Activated CD8-positive, alpha-beta T cell treated with anti-CD3 and anti-CD28 coated beads, Interleukin-2, amount 10 ng/mL, durations not matched to agents 7 days and 5 days (primary cell): Measurements from ENCODE around the gene CMTM7. TPM values are rescaled to one million over a fixed set of nuclear protein-coding genes. Genes with fewer than 3 reads are reported as not detected.

Experiments
- ATAC-seq: fragments of 150-1000 bp; cut with Tn5 transposase; one replicate; pipeline ENCODE4 v1.10.0; 2021; ENCODE audit warnings: moderate library complexity
- CTCF ChIA-PET: fragments of 350-600 bp; sonication (Branson Sonifier 250); formaldehyde crosslinking; loops from one replicate; lab custom pipeline; 2021; ENCODE audit warnings: antibody characterized with exemption; lab: Charles Lee
- POLR2A ChIA-PET: fragments of 350-600 bp; sonication (Branson Sonifier 250); formaldehyde crosslinking; loops from one replicate; lab custom pipeline; 2021; ENCODE audit warnings: antibody characterized with exemption; lab: Charles Lee
- DNase-seq: peaks from one replicate; pipeline ENCODE4 v3.0.0-alpha.2; 2020
- H3K27ac Mint-ChIP-seq: one replicate; pipeline ENCODE4 v1.8.0; 2021; ENCODE audit warnings: mild to moderate bottlenecking, mixed read lengths
- H3K27me3 Mint-ChIP-seq: one replicate; pipeline ENCODE4 v1.8.0; 2021; ENCODE audit warnings: low read depth, mixed read lengths
- H3K36me3 Mint-ChIP-seq: one replicate; pipeline ENCODE4 v1.8.0; 2021; ENCODE audit warnings: low read depth, mixed read lengths
- H3K4me1 Mint-ChIP-seq: one replicate; pipeline ENCODE4 v1.8.0; 2021; ENCODE audit warnings: low read depth, mixed read lengths
- H3K4me3 Mint-ChIP-seq: one replicate; pipeline ENCODE4 v1.8.0; 2021; ENCODE audit warnings: mild to moderate bottlenecking, mixed read lengths
- H3K9me3 Mint-ChIP-seq: one replicate; pipeline ENCODE4 v1.8.0; 2022; ENCODE audit warnings: mixed read lengths; ENCODE audit not compliant: insufficient read depth
- total RNA-seq, 2 experiments: library from RNA; stranded (reverse); gene quantifications; one replicate each; pipeline ENCODE4 v1.2.3, GENCODE V29; 2021

Gene CMTM7
- total RNA-seq, 2 experiments from 2014 or later, result 38.3 to 42.3 TPM

DNA sequence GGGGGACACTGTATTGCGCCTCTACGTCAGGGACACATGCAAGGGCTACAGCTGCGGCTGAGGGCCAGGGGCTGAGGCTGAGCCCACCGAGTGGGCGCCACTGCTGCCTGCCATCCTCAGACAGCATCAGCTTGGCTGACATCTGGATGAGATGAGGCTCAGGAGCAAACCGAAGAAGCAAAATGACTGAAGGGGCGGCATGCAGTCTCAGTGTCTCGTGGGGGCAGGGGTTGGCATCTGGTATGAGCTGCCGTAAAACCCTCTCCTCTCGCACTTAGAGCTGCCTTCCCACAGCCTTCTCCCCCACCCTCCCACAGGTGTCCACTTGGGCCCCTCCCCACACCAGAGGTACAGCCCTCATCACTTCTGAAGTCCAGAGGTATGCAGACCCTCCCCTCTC is 24.2 kb upstream of the CMTM7 start:
- ATAC-seq, result no peak
- H3K36me3 Mint-ChIP-seq, result no peaks in the 10 kb centered on the region
- CTCF ChIA-PET, result interaction anchor here (1.1 to 2.5 kb wide), 4 partner anchors 28 to 127 kb away, joined by 3 to 8 read pairs (median 6); no protein-coding TSS in a partner anchor

DNA sequence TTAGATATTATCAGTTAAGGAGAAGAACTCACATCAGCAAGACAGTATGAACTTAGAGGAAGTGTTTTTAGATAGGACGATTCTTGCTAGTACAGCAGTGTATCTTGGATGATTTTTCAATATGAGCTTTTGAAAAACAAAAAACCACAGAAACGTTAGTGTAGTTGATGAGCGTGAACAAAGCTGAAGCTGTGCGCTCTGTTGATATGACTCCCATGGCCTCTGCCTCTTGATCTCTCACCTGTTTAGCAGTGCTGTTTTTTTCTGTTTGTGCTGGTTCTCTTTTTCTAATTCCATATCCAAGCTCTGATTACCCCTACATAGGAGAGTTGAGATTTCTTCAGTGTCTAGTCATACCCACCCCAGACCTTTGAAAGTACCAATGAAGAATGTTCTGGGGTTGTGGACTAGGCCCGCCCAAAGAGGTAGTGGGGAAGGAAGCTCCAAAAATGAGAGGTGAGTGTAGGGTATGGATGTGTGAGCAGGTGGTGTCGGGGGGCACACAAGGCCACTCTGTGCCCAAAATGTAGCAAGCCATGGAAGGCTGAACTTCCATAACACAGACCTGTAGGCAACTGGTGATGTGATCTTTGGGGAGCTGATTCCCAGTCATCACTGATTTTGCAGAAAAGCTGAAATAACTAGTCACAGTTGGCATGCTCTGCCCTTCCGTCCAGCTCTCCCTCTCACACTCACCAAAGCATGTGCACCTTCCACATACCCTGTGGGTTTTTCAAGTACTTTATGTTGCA is 20.0 kb upstream of the CMTM7 start:
- Mint-ChIP-seq H3K27me3 (no peaks in the 10 kb centered on the region), H3K4me1 (peaks cover 34% of the 10 kb centered on the region), H3K36me3 (no peaks in the 10 kb centered on the region), H3K9me3 (no peaks in the 10 kb centered on the region), H3K4me3 (no peak overlapping the region), H3K27ac (peak overlapping the region; percentile 66)
- CTCF ChIA-PET, result interaction anchor here (0.8 to 5.4 kb wide), 23 partner anchors 8 to 196 kb away, joined by 3 to 45 read pairs (median 5); partner anchors contain the start of gene CMTM7
- POLR2A ChIA-PET, result interaction anchor here (0.6 to 1.8 kb wide), 9 partner anchors 10 to 96 kb away, joined by 3 to 8 read pairs (median 4); partner anchors contain the start of gene CMTM7
- ATAC-seq (peak; percentile 43), DNase-seq (no peak)

More for the DNA sequence above, 24.2 kb upstream of the CMTM7 start:
- DNase-seq, result no peak
- POLR2A ChIA-PET, result interaction anchor here (0.6 kb wide), 1 partner anchor 140 kb away, joined by 3 read pairs; no protein-coding TSS in a partner anchor
- Mint-ChIP-seq H3K27ac (no peak overlapping the region), H3K4me3 (no peak overlapping the region), H3K9me3 (no peaks in the 10 kb centered on the region), H3K27me3 (no peaks in the 10 kb centered on the region), H3K4me1 (peaks cover 25% of the 10 kb centered on the region)

GRCh38 chr3:32372213-32372490 is 19.5 kb upstream of the CMTM7 start:
- ChIA-PET POLR2A (interaction anchor here (0.9 to 1.8 kb wide), 8 partner anchors 10 to 96 kb away, joined by 3 to 8 read pairs (median 4); partner anchors contain the start of gene CMTM7), CTCF (interaction anchor here (0.8 to 5.4 kb wide), 21 partner anchors 9 to 196 kb away, joined by 3 to 45 read pairs (median 5); partner anchors contain the start of gene CMTM7)
- H3K4me1 Mint-ChIP-seq, result peaks cover 31% of the 10 kb centered on the region
- peak overlapping the region; percentile 39 for H3K27ac Mint-ChIP-seq
- ATAC-seq, result no peak
- no peak for DNase-seq
- no peaks in the 10 kb centered on the region for H3K36me3 Mint-ChIP-seq
- no peaks in the 10 kb centered on the region for H3K9me3 Mint-ChIP-seq
- no peak overlapping the region for H3K4me3 Mint-ChIP-seq
- no peaks in the 10 kb centered on the region for H3K27me3 Mint-ChIP-seq

DNA sequence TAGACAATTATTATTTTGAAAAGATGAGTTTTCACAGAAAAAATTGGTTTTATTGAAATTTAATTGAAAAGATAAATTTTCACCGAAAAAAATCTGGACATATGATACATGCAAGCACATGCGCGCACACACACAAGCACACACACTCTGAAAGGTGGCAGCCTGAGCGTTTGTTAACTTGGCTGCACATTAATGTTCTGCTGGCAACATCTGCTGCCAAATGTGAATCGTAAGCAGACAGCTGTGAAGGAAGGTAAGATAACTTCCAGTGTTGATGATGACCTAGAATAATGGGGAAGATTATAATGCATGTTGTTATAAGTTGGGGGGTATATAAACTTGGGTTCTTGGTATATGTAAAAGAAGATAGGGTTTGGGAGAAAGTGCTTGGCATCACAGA is 18.4 kb upstream of the CMTM7 start:
- ATAC-seq (no peak), DNase-seq (no peak)
- ChIA-PET POLR2A (no interaction called here), CTCF (interaction anchor here (0.5 to 6.2 kb wide), 8 partner anchors 10 to 196 kb away, joined by 3 to 107 read pairs (median 30); partner anchors contain the start of gene CMTM7)
- Mint-ChIP-seq H3K27ac (no peak overlapping the region), H3K27me3 (peaks cover 4% of the 10 kb centered on the region), H3K9me3 (no peaks in the 10 kb centered on the region), H3K36me3 (no peaks in the 10 kb centered on the region), H3K4me1 (peaks cover 24% of the 10 kb centered on the region), H3K4me3 (no peak overlapping the region)

GRCh38 chr3:32373844-32374243 is 17.8 kb upstream of the CMTM7 start:
- Mint-ChIP-seq H3K4me1 (peaks cover 24% of the 10 kb centered on the region), H3K36me3 (no peaks in the 10 kb centered on the region), H3K4me3 (no peak overlapping the region), H3K27ac (no peak overlapping the region), H3K27me3 (peaks cover 4% of the 10 kb centered on the region), H3K9me3 (no peaks in the 10 kb centered on the region)
- no peak for DNase-seq
- POLR2A ChIA-PET, result no interaction called here
- CTCF ChIA-PET, result interaction anchor here (1.0 to 6.2 kb wide), 18 partner anchors 9 to 197 kb away, joined by 3 to 107 read pairs (median 10); partner anchors contain the start of gene CMTM7
- ATAC-seq, result no peak

DNA sequence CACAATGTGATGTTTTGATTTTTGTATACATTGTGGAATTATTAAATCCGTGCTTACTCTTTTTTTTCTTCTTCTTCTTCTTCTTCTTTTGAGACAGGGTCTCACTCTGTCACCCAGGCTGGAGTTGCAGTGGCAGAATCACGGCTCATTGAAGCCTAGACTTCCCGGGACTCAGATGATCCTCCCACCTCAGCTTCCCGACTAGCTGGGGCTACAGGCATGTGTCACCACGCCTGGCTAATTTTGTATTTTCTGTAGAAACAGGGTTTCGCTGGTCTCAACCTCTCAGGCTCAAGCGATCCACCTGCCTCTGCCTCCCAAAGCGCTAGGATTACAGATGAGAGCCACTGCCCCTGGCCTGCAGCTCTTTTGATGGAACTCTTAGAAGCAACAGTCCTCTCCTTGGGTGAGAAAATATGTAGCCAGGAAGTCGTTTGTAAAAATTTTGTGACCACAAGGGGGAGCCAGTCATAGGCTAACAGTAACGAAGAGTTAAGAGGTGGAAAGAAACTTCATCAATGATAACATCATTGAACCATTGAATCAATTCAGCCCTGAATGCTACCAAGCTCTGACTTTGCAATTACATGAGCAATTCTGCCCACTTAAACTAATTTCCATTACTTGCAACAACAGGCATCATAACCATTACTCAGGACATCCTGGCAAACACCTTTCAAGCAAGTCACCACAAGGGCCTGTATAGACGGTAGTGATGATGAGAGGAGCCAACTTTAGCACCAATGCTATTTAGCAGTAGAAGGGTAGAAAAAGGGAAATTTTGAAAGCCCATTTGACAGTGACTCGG is 16.7 kb upstream of the CMTM7 start:
- H3K9me3 Mint-ChIP-seq, result no peaks in the 10 kb centered on the region
- H3K27me3 Mint-ChIP-seq, result peaks cover 10% of the 10 kb centered on the region
- H3K4me1 Mint-ChIP-seq, result peaks cover 24% of the 10 kb centered on the region
- H3K4me3 Mint-ChIP-seq, result no peak overlapping the region
- CTCF ChIA-PET, result interaction anchor here (0.7 to 6.2 kb wide), 46 partner anchors 8 to 198 kb away, joined by 3 to 107 read pairs (median 5); partner anchors contain the start of gene CMTM7
- no peak overlapping the region for H3K27ac Mint-ChIP-seq
- ATAC-seq (peak; percentile 70), DNase-seq (peak; percentile 86)
- no peaks in the 10 kb centered on the region for H3K36me3 Mint-ChIP-seq
- POLR2A ChIA-PET, result interaction anchor here (0.6 to 0.7 kb wide), 2 partner anchors 29 to 85 kb away, joined by 3 to 4 read pairs; no protein-coding TSS in a partner anchor

DNA sequence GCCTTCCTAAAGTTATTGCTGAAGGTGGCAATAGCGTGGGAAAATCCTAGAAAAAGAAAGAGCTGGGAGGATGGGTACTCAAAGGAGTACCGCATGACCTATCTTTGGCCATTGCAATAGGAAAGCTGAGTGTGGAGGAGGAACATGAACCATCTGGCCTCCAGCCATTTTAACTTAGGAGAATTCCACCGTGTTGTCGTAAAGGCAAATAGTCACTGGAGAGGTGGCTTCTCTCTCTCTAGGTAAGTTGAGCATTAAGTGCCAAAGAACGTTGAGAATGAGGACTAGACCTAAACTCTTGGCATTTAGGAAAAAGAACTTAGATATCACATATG is 16.1 kb upstream of the CMTM7 start:
- ATAC-seq, result no peak
- peaks cover 24% of the 10 kb centered on the region for H3K4me1 Mint-ChIP-seq
- ChIA-PET CTCF (interaction anchor here (0.7 to 6.2 kb wide), 35 partner anchors 8 to 194 kb away, joined by 3 to 107 read pairs (median 7); partner anchors contain the start of gene CMTM7), POLR2A (interaction anchor here (0.7 kb wide), 1 partner anchor 30 kb away, joined by 3 read pairs; no protein-coding TSS in a partner anchor)
- no peaks in the 10 kb centered on the region for H3K9me3 Mint-ChIP-seq
- no peak overlapping the region for H3K27ac Mint-ChIP-seq
- peaks cover 13% of the 10 kb centered on the region for H3K27me3 Mint-ChIP-seq
- no peaks in the 10 kb centered on the region for H3K36me3 Mint-ChIP-seq
- DNase-seq, result no peak
- no peak overlapping the region for H3K4me3 Mint-ChIP-seq

- Mint-ChIP-seq H3K36me3 (no peaks in the 10 kb centered on the region), H3K9me3 (no peaks in the 10 kb centered on the region), H3K27me3 (peaks cover 13% of the 10 kb centered on the region), H3K27ac (no peak overlapping the region), H3K4me1 (peaks cover 21% of the 10 kb centered on the region), H3K4me3 (no peak overlapping the region)
- DNase-seq (no peak), ATAC-seq (no peak)
- ChIA-PET CTCF (interaction anchor here (0.7 to 6.2 kb wide), 22 partner anchors 9 to 194 kb away, joined by 3 to 107 read pairs (median 8); partner anchors contain the start of gene CMTM7), POLR2A (no interaction called here)
Measured at GRCh38 chr3:32376115-32376514, 15.5 kb upstream of the CMTM7 start.

DNA sequence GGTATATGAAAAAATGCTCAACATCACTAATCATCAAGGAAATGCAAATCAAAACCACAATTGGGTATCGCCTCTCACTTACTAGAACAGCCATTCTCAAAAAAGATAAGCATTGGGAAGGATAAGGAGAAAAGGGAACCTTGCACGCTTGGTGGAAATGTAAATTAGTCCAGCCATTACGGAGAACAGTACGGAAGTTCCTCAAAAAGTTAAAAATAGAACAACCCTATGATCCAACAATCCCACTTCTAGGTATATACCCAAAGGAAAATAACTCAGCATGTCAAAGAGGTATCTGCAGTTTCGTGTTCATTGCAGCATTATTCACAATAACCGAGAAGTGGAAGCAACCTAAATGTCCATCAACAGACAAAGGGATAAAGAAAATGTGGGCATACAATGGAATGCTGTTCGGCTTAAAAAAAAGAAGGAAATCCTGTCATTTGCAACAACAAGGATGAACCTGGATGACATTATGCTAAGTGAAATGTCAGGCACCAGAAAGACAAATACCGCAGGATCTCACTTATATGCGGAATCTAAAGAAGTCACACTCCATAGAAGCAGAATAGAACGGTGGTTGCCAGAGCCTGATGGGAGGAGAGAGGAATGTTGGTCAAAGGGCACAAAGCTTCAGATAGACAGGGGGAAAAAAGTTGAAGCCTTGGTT is 11.7 kb upstream of the CMTM7 start:
- Mint-ChIP-seq H3K27me3 (peaks cover 17% of the 10 kb centered on the region), H3K4me3 (no peak overlapping the region), H3K36me3 (no peaks in the 10 kb centered on the region), H3K4me1 (peaks cover 7% of the 10 kb centered on the region), H3K9me3 (no peaks in the 10 kb centered on the region), H3K27ac (no peak overlapping the region)
- POLR2A ChIA-PET, result no interaction called here
- no peak for DNase-seq
- ATAC-seq, result no peak
- CTCF ChIA-PET, result no interaction called here

- CTCF ChIA-PET, result interaction anchor here (3.6 kb wide), 1 partner anchor 86 kb away, joined by 15 read pairs; no protein-coding TSS in a partner anchor
- POLR2A ChIA-PET, result interaction anchor here (0.6 to 1.6 kb wide), 3 partner anchors 9 to 50 kb away, joined by 3 to 4 read pairs (median 3); no protein-coding TSS in a partner anchor
- Mint-ChIP-seq H3K9me3 (no peaks in the 10 kb centered on the region), H3K4me1 (no peaks in the 10 kb centered on the region), H3K36me3 (no peaks in the 10 kb centered on the region), H3K27me3 (peaks cover 17% of the 10 kb centered on the region), H3K4me3 (no peak overlapping the region), H3K27ac (no peak overlapping the region)
- no peak for DNase-seq
- no peak for ATAC-seq
Measured at GRCh38 chr3:32381922-32382321, 9.7 kb upstream of the CMTM7 start.
